Heart left ventricle (tissue), 16 donors: ENCODE data around the gene RIPK4. TPM values are rescaled to one million over a fixed set of nuclear protein-coding genes. Genes with fewer than 3 reads are reported as not detected.

Experiments used
- ATAC-seq, 4 donors: fragments of 200-7000 bp; cut with Tn5 transposase; one replicate each; pipeline ENCODE4 v1.9.1; 2020 to 2022; ENCODE audit warnings: moderate library complexity in 4 of 4, mild to moderate bottlenecking in 3 of 4, moderate number of reproducible peaks in 1 of 4
- DNase-seq, 5 donors: peaks; one replicate each; pipeline ENCODE4 v3.0.0-alpha.2; 2020
- H3K27ac ChIP-seq, 12 donors: fragments of 200-600 bp; sonication (generic) in 4 of 12; one replicate each; pipeline versions ENCODE4 v1.5.0 to v1.8.0; 2016 to 2022; ENCODE audit warnings: mild to moderate bottlenecking in 2 of 12
- H3K27me3 ChIP-seq, 9 donors: fragments of 200-600 bp; sonication (generic) in 2 of 9; one replicate each; pipeline versions ENCODE4 v1.5.1 to v1.8.0; 2016 to 2022; ENCODE audit warnings: mild to moderate bottlenecking in 3 of 9
- H3K36me3 ChIP-seq, 9 donors: fragments of 200-600 bp; sonication (generic) in 2 of 9; one replicate each; pipeline versions ENCODE4 v1.5.0 to v1.8.0; 2018 to 2022; ENCODE audit warnings: mild to moderate bottlenecking in 2 of 9
- H3K4me1 ChIP-seq, 12 donors: fragments of 200-600 bp; sonication (generic) in 4 of 12; one replicate each; pipeline versions ENCODE4 v1.5.0 to v1.8.0; 2016 to 2022; ENCODE audit warnings: mild to moderate bottlenecking in 3 of 12
- H3K4me3 ChIP-seq, 12 donors: fragments of 200-600 bp; sonication (generic) in 4 of 12; one replicate each; pipeline versions ENCODE4 v1.5.0 to v1.8.0; 2017 to 2022; ENCODE audit warnings: mild to moderate bottlenecking in 9 of 12, moderate library complexity in 4 of 12
- H3K9me3 ChIP-seq, 12 donors: fragments of 200-600 bp; sonication (generic) in 4 of 12; one replicate each; pipeline versions ENCODE4 v1.5.0 to v1.8.0; 2016 to 2022; ENCODE audit warnings: mild to moderate bottlenecking in 1 of 12
- POLR2A ChIP-seq, 2 donors: fragments of 450-650 bp; IDR thresholded peaks; one replicate each; pipeline ENCODE4 v1.6.1; 2017; ENCODE audit warnings: antibody characterized with exemption in 2 of 2, mild to moderate bottlenecking in 2 of 2, moderate library complexity in 2 of 2
- WGBS, 4 donors: extraction: QIAGEN DNeasy Blood & Tissue Kit in 2 of 4; methylation state at CpG; one replicate each; pipeline versions ENCODE4 v1.1.5 to v1.1.7; 2013 to 2018; 5-methylcytosine and 5-hydroxymethylcytosine counted together
- intact Hi-C, 10 donors: fragments of 100-400 bp; cut with DNase I; formaldehyde crosslinking; loops; one replicate each; pipeline versions ENCODE4 v1.11.1 to v1.14.2; 2022
- polyA plus RNA-seq, 2 donors: library from polyadenylated mRNA; stranded (reverse); fragments of 200-250 nt; gene quantifications; one replicate each; pipeline ENCODE4 v1.2.3, GENCODE V29; 2013
- total RNA-seq, 9 donors: library from RNA; depleted of rRNA in 2 of 9; stranded (reverse); fragments of >200 nt in 2 of 9; fragmentation: NEBNext Ultra II Directional in 3 of 9; extraction: Animal tissue kit (Norgen Biotek cat#: 25700) in 3 of 9; gene quantifications; one replicate each; pipeline versions ENCODE4 v1.1.0 to v1.2.4, GENCODE V29; 2016 to 2023
- TF ChIP-seq, protein P1 (sequence below), 12 donors: fragments of 200-600 bp; sonication (generic) in 4 of 12; IDR thresholded peaks; one replicate each; pipeline versions ENCODE4 v1.5.0 to v1.8.0; 2018 to 2022; ENCODE audit warnings: antibody characterized with exemption in 12 of 12, mild to moderate bottlenecking in 5 of 12
- donor health status: ischemic (EF 13 %, LVEDD 7.1; RV severe dilation, severe dysfunction).
- donor health status: healthy with polysubstance abuse.
- donor health status: DM: no; HTN: yes; CAD: no.
- donor health status: DM: no; HTN: no; CAD: no.
- donor health status: ischemic (EF 25% LVEDD 6.9; RV normal size, moderate dysfunction).
- donor health status: ischemic (EF 25% LVEDD 5.7; RV mildly dilated, moderate dysfunction).
- donor health status: healthy.
- donor health status: DM: yes; HTN: yes; CAD: no.
- donor health status: ischemic (EF 35%, LVEDD 5.7; RV mildly dilated, moderate dysfunction).
- donor health status: nonischemic (EF 11% LVEDD 7.7; RV severe dilation, severe dysfunction).
- donor health status: DM: yes; HTN: yes; CAD: no.
- donor health status: PGD.
- donor health status: ischemic (EF 29% LVEDD 5.4; RV normal size, mild dysfunction).
- donor health status: nonischemic (EF 23%, LVEDD 6.1; RV moderate dilation, normal function).

Gene RIPK4
- total and polyA plus RNA-seq, 11 donors = 0.04 to 2.0 (median 0.08) TPM; not detected in 2

DNA sequence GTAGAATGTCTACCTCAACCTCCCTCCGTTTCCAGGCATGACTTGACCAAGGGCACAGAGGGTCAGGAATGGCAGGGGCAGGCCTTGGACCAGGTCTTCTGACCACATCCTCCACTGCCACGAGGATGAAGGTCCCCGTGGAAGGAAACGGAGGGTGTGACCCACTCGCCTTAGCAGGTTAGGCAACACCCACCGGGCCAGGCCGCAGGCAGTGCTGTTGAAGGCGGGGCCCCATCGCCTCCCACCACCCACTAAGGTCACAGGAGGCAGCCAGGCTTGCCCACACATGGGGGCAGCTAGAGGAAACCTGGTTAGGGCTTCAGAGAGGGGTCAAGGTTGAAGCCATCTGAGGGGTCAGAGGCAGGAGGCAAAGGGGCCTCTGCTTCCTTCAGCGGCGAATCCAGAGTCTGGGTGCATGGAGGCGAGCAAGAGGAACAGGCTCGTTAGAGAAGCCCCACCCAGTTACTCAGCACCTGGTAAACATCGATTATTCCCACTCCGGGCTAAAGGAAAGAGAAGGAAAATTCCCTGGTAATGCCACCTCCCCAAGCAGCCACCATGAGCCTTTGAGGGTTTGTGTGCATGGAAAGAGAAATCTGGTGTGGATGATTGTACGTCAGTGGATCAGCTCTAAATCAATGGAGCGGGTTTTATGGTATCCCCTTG is 37.0 kb downstream of the RIPK4 start:
- H3K27me3 ChIP-seq = peaks cover 0 to 42% (median 9%) of the 10 kb centered on the region in 9 donors

DNA sequence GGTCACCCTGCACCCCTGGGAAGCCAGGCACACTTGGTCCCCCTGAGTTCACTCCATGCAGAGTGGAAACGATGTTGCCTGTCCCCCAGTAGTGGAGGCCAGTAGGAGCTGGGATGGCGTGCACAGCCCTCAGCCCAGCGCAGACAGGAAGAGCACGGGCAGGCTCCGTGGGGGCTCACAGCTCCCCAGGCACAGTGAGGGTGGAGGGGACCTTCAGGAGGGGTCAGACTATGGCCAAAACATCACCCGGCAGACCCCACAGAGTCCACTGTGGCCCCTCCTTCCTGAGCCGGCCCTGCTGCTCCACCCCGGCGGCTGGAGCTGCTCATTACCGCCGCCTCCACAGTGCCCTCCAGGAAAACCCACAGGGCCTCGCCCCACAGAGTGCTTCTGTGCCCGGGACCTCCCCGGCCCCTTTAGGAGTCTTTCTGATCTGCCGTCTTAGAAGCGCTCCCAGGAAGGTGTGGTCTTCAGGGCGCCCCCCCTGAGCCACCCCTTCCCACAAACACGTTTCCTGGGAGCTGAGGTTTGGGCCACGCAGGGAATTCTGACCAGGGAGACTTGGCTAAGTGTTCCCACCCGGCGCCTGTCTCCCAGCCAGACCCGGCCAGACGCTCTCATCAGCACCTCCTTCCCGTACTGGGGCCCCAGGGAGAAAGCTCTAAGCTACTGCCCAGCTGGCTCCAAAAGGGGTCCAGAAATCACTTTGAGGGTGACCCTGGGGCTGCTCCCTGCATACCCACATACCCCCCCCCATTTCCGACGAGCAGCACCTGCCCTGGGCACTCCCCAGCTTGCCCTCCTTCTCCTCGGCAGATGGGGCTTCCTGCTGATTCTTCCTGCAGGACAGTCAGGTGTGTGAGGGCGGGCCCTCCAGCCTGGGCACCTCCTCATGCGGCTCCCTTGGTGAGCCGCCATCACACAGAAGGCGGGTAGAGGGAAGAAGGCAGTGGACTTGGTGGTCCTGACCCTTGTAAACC is 38.8 kb downstream of the RIPK4 start:
- Histone ChIP-seq H3K4me3 (no peak overlapping the region), H3K27ac (no peak overlapping the region), H3K4me1 (peaks cover 0 to 16% (median 0%) of the 10 kb centered on the region in 12 donors), H3K9me3 (peaks cover 0 to 15% (median 5%) of the 10 kb centered on the region in 12 donors), H3K36me3 (no peaks in the 10 kb centered on the region), H3K27me3 (peaks cover 0 to 54% (median 15%) of the 10 kb centered on the region in 9 donors)
- TF ChIP-seq POLR2A (IDR thresholded peaks at IDR 0.05) = no peak
- TF ChIP-seq, protein P1, sequence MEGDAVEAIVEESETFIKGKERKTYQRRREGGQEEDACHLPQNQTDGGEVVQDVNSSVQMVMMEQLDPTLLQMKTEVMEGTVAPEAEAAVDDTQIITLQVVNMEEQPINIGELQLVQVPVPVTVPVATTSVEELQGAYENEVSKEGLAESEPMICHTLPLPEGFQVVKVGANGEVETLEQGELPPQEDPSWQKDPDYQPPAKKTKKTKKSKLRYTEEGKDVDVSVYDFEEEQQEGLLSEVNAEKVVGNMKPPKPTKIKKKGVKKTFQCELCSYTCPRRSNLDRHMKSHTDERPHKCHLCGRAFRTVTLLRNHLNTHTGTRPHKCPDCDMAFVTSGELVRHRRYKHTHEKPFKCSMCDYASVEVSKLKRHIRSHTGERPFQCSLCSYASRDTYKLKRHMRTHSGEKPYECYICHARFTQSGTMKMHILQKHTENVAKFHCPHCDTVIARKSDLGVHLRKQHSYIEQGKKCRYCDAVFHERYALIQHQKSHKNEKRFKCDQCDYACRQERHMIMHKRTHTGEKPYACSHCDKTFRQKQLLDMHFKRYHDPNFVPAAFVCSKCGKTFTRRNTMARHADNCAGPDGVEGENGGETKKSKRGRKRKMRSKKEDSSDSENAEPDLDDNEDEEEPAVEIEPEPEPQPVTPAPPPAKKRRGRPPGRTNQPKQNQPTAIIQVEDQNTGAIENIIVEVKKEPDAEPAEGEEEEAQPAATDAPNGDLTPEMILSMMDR (IDR thresholded peaks at IDR 0.05) = no peak
- DNase-seq (no peak), ATAC-seq (no peak)
- WGBS, 4 donors = 56 to 74% (median 72%) methylated on average over 24 to 31 of the region's 31 CpGs
- intact Hi-C loops = no loop called here

More for the DNA sequence above, 37.0 kb downstream of the RIPK4 start:
- intact Hi-C loops = no loop called here
- Histone ChIP-seq H3K4me3 (no peak overlapping the region), H3K27ac (no peak overlapping the region), H3K36me3 (no peaks in the 10 kb centered on the region), H3K9me3 (peaks cover 0 to 15% (median 5%) of the 10 kb centered on the region in 12 donors), H3K4me1 (peaks cover 0 to 16% (median 0%) of the 10 kb centered on the region in 12 donors)
- WGBS, 4 donors = 74 to 83% (median 83%) methylated on average over 17 of the region's 17 CpGs
- DNase-seq (no peak), ATAC-seq (no peak)
- TF ChIP-seq, protein P1 (IDR thresholded peaks at IDR 0.05) = no peak
- TF ChIP-seq POLR2A (IDR thresholded peaks at IDR 0.05) = no peak

DNA sequence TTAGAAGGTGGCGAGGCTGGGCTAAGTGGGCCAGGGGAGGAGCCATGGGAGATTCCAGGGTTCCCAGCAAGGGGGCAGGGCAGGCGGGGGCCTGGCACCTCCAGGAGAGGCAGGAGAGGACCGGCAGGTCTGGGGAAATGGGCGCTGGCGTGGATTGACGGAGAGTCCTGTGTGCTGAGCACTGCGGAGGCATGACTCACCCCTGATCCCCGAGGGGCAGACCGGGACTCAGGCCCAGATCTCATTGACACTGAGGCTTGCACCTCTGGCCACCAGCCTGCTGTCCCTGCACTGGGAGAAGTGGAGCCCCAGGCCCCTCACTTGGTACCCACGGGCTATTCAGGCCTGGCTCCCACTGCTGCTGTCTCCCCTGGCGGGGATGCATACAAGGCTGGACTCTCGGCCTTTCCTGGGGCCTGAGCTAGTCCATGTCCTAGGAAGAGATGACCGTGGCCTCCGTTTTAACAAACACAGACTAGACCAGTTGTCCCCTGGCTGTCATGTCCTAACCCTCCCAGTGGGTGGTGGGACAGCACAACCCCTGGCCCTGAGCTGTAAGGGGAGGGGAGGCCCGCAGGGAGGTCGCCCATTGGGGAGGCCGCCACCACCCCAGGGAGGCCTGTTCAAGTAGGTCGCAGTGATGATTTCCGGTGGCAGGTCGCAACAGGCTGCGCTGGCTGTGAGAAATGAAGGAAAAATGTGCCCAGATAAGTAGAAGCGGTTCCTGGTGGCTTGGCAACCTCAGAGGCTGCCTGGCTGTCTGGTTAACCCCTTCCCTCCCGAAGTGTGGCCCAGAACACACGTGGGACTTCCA is 39.7 kb downstream of the RIPK4 start:
- no peaks in the 10 kb centered on the region for H3K36me3 ChIP-seq
- H3K4me3 ChIP-seq = no peak overlapping the region
- peak in 3 of 4 donors; percentile 86 to 93 (median 86) for ATAC-seq
- no peak for TF ChIP-seq POLR2A (IDR thresholded peaks at IDR 0.05)
- TF ChIP-seq, protein P1 (IDR thresholded peaks at IDR 0.05) = no peak
- intact Hi-C loops = no loop called here
- DNase-seq = peak; percentile 51 to 82 (median 65)
- peaks cover 0 to 54% (median 15%) of the 10 kb centered on the region in 9 donors for H3K27me3 ChIP-seq
- peak overlapping the region in 1 of 12 donors; percentile 52 for H3K27ac ChIP-seq
- H3K4me1 ChIP-seq = peaks cover 0 to 16% (median 0%) of the 10 kb centered on the region in 12 donors
- peaks cover 0 to 11% (median 3%) of the 10 kb centered on the region in 12 donors for H3K9me3 ChIP-seq
- WGBS, 4 donors = 44 to 58% (median 51%) methylated on average over 15 to 24 of the region's 24 CpGs
